HepG2 (cell line): ENCODE data around the gene PSMA7.
A peak's percentile ranks its signal among the peaks of the same experiment; 100 is the strongest.

Experiments
- EZH2 ChIP-seq: conservative IDR thresholded peaks from 2 replicates; pipeline ENCODE4 v1.6.1; 2012; ENCODE audit warnings: mild to moderate bottlenecking, low read depth, low read length, moderate library complexity
- NFRKB ChIP-seq: fragments of 450-650 bp; IDR thresholded peaks from 2 replicates; pipeline ENCODE4 v1.6.1; 2017
- SIN3A ChIP-seq: IDR thresholded peaks from 2 replicates; pipeline ENCODE4 v1.6.1; 2011; ENCODE audit warnings: low read depth, mild to moderate bottlenecking, control low read depth, low read length, borderline replicate concordance
- SRSF9 ChIP-seq: fragments of 200-400 bp; formaldehyde crosslinking; IDR thresholded peaks from 2 replicates; pipeline ENCODE4 v1.6.1; 2018; ENCODE audit warnings: borderline replicate concordance, mild to moderate bottlenecking, low read depth, low read length; ENCODE audit not compliant: insufficient read depth, poor library complexity, severe bottlenecking
- SUZ12 ChIP-seq: fragments of 150-350 bp; IDR thresholded peaks from 2 replicates; pipeline ENCODE4 v1.6.1; 2014; ENCODE audit warnings: low read depth, low read length
- TF ChIP-seq, protein P1 (sequence below): sonication (generic); formaldehyde crosslinking; IDR thresholded peaks from 2 replicates; pipeline ENCODE4 v1.4.0; 2020; ENCODE audit warnings: missing genetic modification reagents

DNA sequence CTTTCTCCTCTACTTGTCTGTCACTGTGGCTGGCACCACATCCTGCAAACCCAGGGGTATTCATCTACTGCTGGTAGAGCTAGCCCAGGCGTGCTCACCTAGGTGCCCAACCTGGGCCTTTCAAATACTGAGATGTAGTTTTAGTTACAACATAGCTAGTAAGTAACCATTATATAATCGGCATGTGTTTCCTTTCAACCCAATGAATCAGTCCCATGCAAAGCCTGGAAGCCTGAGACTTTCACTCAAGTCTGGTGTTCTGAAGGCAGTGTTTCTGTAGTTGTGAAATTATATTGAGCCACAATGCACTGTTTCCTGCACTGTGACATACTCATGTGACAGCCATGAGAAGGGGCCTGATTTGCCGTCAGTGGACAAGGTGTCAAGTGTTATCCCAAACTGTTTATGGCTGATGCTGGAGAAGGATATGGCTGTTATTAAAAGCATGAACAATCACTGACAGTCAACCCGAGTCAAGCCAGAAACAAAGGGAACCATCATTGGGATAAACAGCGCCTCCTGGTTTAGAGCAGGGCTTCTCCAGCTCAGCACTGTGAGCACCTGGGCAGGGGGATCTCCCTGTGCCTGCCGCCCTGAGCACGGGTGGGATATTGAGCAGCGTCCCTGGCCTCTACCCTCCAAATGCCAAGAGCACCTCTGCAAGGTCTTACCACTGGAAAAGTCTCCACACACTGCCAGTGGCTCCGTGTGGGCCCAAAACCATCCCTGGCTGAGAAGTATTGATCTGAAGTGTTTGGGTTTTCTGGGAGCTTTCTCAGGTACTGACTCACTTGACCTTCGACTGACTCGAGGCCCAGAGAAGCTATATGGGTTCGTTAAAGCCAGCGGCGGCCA is 1.6 kb downstream of the PSMA7 start:
- TF ChIP-seq NFRKB = no peak
- TF ChIP-seq SRSF9 = no peak
- TF ChIP-seq EZH2 = no peak
- peak; percentile 72; the same call in 1 of the 2 replicates for TF ChIP-seq SIN3A
- TF ChIP-seq, protein P1, sequence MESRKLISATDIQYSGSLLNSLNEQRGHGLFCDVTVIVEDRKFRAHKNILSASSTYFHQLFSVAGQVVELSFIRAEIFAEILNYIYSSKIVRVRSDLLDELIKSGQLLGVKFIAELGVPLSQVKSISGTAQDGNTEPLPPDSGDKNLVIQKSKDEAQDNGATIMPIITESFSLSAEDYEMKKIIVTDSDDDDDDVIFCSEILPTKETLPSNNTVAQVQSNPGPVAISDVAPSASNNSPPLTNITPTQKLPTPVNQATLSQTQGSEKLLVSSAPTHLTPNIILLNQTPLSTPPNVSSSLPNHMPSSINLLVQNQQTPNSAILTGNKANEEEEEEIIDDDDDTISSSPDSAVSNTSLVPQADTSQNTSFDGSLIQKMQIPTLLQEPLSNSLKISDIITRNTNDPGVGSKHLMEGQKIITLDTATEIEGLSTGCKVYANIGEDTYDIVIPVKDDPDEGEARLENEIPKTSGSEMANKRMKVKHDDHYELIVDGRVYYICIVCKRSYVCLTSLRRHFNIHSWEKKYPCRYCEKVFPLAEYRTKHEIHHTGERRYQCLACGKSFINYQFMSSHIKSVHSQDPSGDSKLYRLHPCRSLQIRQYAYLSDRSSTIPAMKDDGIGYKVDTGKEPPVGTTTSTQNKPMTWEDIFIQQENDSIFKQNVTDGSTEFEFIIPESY (CRISPR knock-in tag) = no peak
- TF ChIP-seq SUZ12 = no peak
